Fibroblast of pulmonary artery (primary cell): ENCODE results near the gene TFEC.
"Not testable (repeated sequence)": the region's sequence is repeated elsewhere in the genome, so short reads cannot be mapped to it uniquely, and the experiment has no call there.

ENCODE experiments used
- DNase-seq: peaks from one replicate; pipeline ENCODE4 v3.0.0-alpha.2; 2010; ENCODE audit warnings: low read depth
- H3K4me3 ChIP-seq: replicated peaks from 2 replicates; pipeline ENCODE4 v1.5.1; 2011; ENCODE audit warnings: low read depth, mild to moderate bottlenecking, control low read depth, low read length, moderate library complexity
- CTCF ChIP-seq: IDR thresholded peaks from 2 replicates; pipeline ENCODE4 v1.5.1; 2011; ENCODE audit warnings: mild to moderate bottlenecking, control low read depth, low read length, inconsistent platforms; ENCODE audit errors: missing control alignments

TFEC gene

GRCh38 chr7:116024826-116025809 lies 5.4 kb downstream of the TFEC start:
- H3K4me3 ChIP-seq, result no peak overlapping the region
- TF ChIP-seq CTCF, result no peak
- DNase-seq, result peak; percentile 59

- H3K4me3 ChIP-seq, result no peak overlapping the region
- no peak for TF ChIP-seq CTCF
- no peak for DNase-seq
Observed at GRCh38 chr7:116021237-116021636, 9.3 kb downstream of the TFEC start.

GRCh38 chr7:116018731-116019130 lies 11.8 kb downstream of the TFEC start:
- H3K4me3 ChIP-seq, result no peak overlapping the region
- DNase-seq, result no peak
- no peak for TF ChIP-seq CTCF

- DNase-seq, result no peak
Observed at GRCh38 chr7:116013675-116014074, 16.9 kb downstream of the TFEC start.

GRCh38 chr7:116011584-116011983 lies 19.0 kb downstream of the TFEC start:
- no peak for DNase-seq
- no peak for TF ChIP-seq CTCF
- no peak overlapping the region for H3K4me3 ChIP-seq

More at GRCh38 chr7:116013675-116014074, 16.9 kb downstream of the TFEC start:
- H3K4me3 ChIP-seq, result no peak overlapping the region
- no peak for TF ChIP-seq CTCF

GRCh38 chr7:116004762-116005161 lies 25.8 kb downstream of the TFEC start:
- DNase-seq, H3K4me3 ChIP-seq: not testable (repeated sequence)

GRCh38 chr7:115997221-115997620 lies 33.3 kb downstream of the TFEC start:
- TF ChIP-seq CTCF, result no peak
- DNase-seq, result no peak
- no peak overlapping the region for H3K4me3 ChIP-seq
